SK-N-SH (cell line): ENCODE measurements around the gene ZBTB45. TPM values are rescaled to one million over a fixed set of nuclear protein-coding genes. Genes with fewer than 3 reads are reported as not detected.
A peak's percentile ranks its signal among the peaks of the same experiment; 100 is the strongest.

Experiments
- CTCF ChIA-PET: fragments of 300-600, 350-600 bp; formaldehyde crosslinking; extraction: SDS; loops from one replicate; lab custom pipeline; 2021; lab: Yijun Ruan, JAX
- POLR2A ChIA-PET: fragments of 350-600 bp; sonication (Branson Sonifier 250); formaldehyde crosslinking; extraction: SDS; loops from one replicate; lab custom pipeline; 2020; ENCODE audit warnings: antibody characterized with exemption, inconsistent platforms; lab: Yijun Ruan, JAX
- DNase-seq: peaks from one replicate; pipeline ENCODE4 v3.0.0; 2012
- H2AFZ ChIP-seq: fragments of 200-600 bp; sonication (generic); 2 replicates; pipeline ENCODE4 v1.8.1; 2016; ENCODE audit warnings: antibody characterized with exemption, mild to moderate bottlenecking, low read depth
- H3F3A ChIP-seq: fragments of 200-600 bp; sonication (generic); replicated peaks from 2 replicates; pipeline ENCODE3; 2016; ENCODE audit warnings: antibody characterized with exemption, mild to moderate bottlenecking; ENCODE audit not compliant: insufficient read depth
- H3K27ac ChIP-seq, 2 experiments: fragments of 200-500 bp in 1 of 2; fragments of 200-600 bp in 1 of 2; sonication (Bioruptor generic) in 1 of 2; sonication (generic), shearing (Covaris generic) in 1 of 2; 2 replicates each; pipeline versions ENCODE4 v1.5.1 to v1.6.1; 2014 to 2016; ENCODE audit warnings: low read depth in 2 of 2, inconsistent platforms in 1 of 2, low read length in 1 of 2, mild to moderate bottlenecking in 1 of 2, mixed read lengths in 1 of 2
- H3K27me3 ChIP-seq: fragments of 200-600 bp; sonication (generic), shearing (Covaris generic); 2 replicates; pipeline ENCODE4 v1.6.1; 2016; ENCODE audit warnings: mixed run types; ENCODE audit not compliant: insufficient read depth
- H3K36me3 ChIP-seq, 2 experiments: fragments of 200-500 bp in 1 of 2; fragments of 200-600 bp in 1 of 2; sonication (Bioruptor generic) in 1 of 2; sonication (generic) in 1 of 2; replicated peaks in 1 of 2; 2 replicates each; pipeline versions ENCODE3 to v1.5.1; 2014 to 2016; ENCODE audit warnings: low read length in 1 of 2, mild to moderate bottlenecking in 1 of 2; ENCODE audit not compliant: insufficient read depth in 2 of 2, control insufficient read depth in 1 of 2
- H3K4me1 ChIP-seq, 2 experiments: fragments of 200-500 bp in 1 of 2; fragments of 200-600 bp in 1 of 2; sonication (Bioruptor generic) in 1 of 2; sonication (generic), shearing (Covaris generic) in 1 of 2; 2 replicates each; pipeline versions ENCODE4 v1.5.1 to v1.6.1; 2014 to 2016; ENCODE audit warnings: low read depth in 1 of 2, low read length in 1 of 2, mixed run types in 1 of 2; ENCODE audit not compliant: insufficient read depth in 2 of 2, control insufficient read depth in 1 of 2
- H3K4me2 ChIP-seq: fragments of 200-600 bp; sonication (generic), shearing (Covaris generic); 2 replicates; pipeline ENCODE4 v1.6.1; 2017; ENCODE audit warnings: mixed run types
- H3K4me3 ChIP-seq, 2 experiments: fragments of 200-500 bp in 1 of 2; fragments of 200-600 bp in 1 of 2; sonication (Bioruptor generic) in 1 of 2; sonication (generic), shearing (Covaris generic) in 1 of 2; 2 replicates each; pipeline versions ENCODE4 v1.5.1 to v1.8.1; 2014 to 2016; ENCODE audit warnings: low read depth in 2 of 2, inconsistent platforms in 1 of 2, low read length in 1 of 2, mild to moderate bottlenecking in 1 of 2, mixed read lengths in 1 of 2, moderate library complexity in 1 of 2
- H3K79me2 ChIP-seq: fragments of 200-600 bp; sonication (generic); 2 replicates; pipeline ENCODE4 v1.8.1; 2017; ENCODE audit warnings: mild to moderate bottlenecking; ENCODE audit not compliant: insufficient read depth
- H3K9ac ChIP-seq: fragments of 200-600 bp; sonication (generic); 2 replicates; pipeline ENCODE4 v1.6.1; 2017; ENCODE audit warnings: mixed run types
- H3K9me2 ChIP-seq: fragments of 200-600 bp; sonication (generic); 2 replicates; pipeline ENCODE4 v1.6.1; 2017; ENCODE audit warnings: mixed run types
- H3K9me3 ChIP-seq: fragments of 200-600 bp; sonication (generic); 2 replicates; pipeline ENCODE4 v1.6.1; 2017; ENCODE audit warnings: mixed run types, mild to moderate bottlenecking, moderate library complexity
- H4K20me1 ChIP-seq: fragments of 200-600 bp; sonication (generic); 2 replicates; pipeline ENCODE4 v1.6.1; 2017; ENCODE audit warnings: mild to moderate bottlenecking, mixed run types; ENCODE audit not compliant: insufficient read depth
- CHD2 ChIP-seq: fragments of 150-350 bp; IDR thresholded peaks from 2 replicates; pipeline ENCODE4 v1.6.1; 2018; ENCODE audit warnings: low read length; ENCODE audit not compliant: partially characterized antibody
- EP300 ChIP-seq, 2 experiments: IDR thresholded peaks; 2 replicates each; pipeline versions ENCODE4 v1.4.0 to v1.6.1; 2012; ENCODE audit warnings: borderline replicate concordance in 1 of 2, low read depth in 1 of 2, low read length in 1 of 2
- EZH2phosphoT487 ChIP-seq: fragments of 200-600 bp; sonication (generic); IDR thresholded peaks from 2 replicates; pipeline ENCODE4 v1.6.1; 2017; ENCODE audit warnings: low read depth, mixed run types, mild to moderate bottlenecking, antibody characterized with exemption, moderate library complexity, borderline replicate concordance
- GABPA ChIP-seq: IDR thresholded peaks from 2 replicates; pipeline ENCODE4 v1.4.0; 2012; ENCODE audit warnings: low read depth, mild to moderate bottlenecking
- GATA2 ChIP-seq: sonication (generic); formaldehyde crosslinking; IDR thresholded peaks from 2 replicates; pipeline ENCODE4 v1.5.0; 2020; ENCODE audit warnings: mild to moderate bottlenecking, missing genetic modification reagents
- MEF2A ChIP-seq: IDR thresholded peaks from 2 replicates; pipeline ENCODE4 v1.4.0; 2012; ENCODE audit warnings: low read depth, borderline replicate concordance
- NFIC ChIP-seq: IDR thresholded peaks from 2 replicates; pipeline ENCODE4 v1.4.0; 2012; ENCODE audit warnings: borderline replicate concordance
- NRF1 ChIP-seq: IDR thresholded peaks from 2 replicates; pipeline ENCODE4 v1.6.1; 2012; ENCODE audit warnings: low read depth, mild to moderate bottlenecking, low read length
- POLR2AphosphoS5 ChIP-seq: IDR thresholded peaks from 2 replicates; pipeline ENCODE4 v1.6.1; 2012; ENCODE audit warnings: low read depth, low read length
- RAD21 ChIP-seq: IDR thresholded peaks from 2 replicates; pipeline ENCODE4 v1.6.1; 2012; ENCODE audit warnings: mild to moderate bottlenecking, low read length
- RCOR1 ChIP-seq: fragments of 150-350 bp; IDR thresholded peaks from 2 replicates; pipeline ENCODE4 v1.6.1; 2017; ENCODE audit warnings: antibody characterized with exemption, low read length
- SIN3A ChIP-seq: IDR thresholded peaks from 2 replicates; pipeline ENCODE4 v1.6.1; 2012; ENCODE audit warnings: low read depth, mild to moderate bottlenecking, low read length, moderate library complexity, borderline replicate concordance
- SMC3 ChIP-seq: IDR thresholded peaks from 2 replicates; pipeline ENCODE4 v1.6.1; 2012; ENCODE audit warnings: low read depth, low read length, improper control_type of control experiment
- TAF1 ChIP-seq: IDR thresholded peaks from 2 replicates; pipeline ENCODE4 v1.6.1; 2012; ENCODE audit warnings: low read depth, mild to moderate bottlenecking, low read length, moderate library complexity, borderline replicate concordance
- TCF12 ChIP-seq: IDR thresholded peaks from 2 replicates; pipeline ENCODE4 v1.4.0; 2012
- TEAD4 ChIP-seq: IDR thresholded peaks from 2 replicates; pipeline ENCODE4 v1.4.0; 2012; ENCODE audit warnings: mild to moderate bottlenecking, borderline replicate concordance; ENCODE audit not compliant: insufficient read depth
- YY1 ChIP-seq: IDR thresholded peaks from 2 replicates; pipeline ENCODE4 v1.4.0; 2012; ENCODE audit warnings: low read depth, mild to moderate bottlenecking
- WGBS: methylation state at CpG from one replicate; pipeline ENCODE4 v1.1.6; 2017; ENCODE audit warnings: low lambda C conversion rate; 5-methylcytosine and 5-hydroxymethylcytosine counted together
- polyA plus RNA-seq, 3 experiments: library from polyadenylated mRNA; depleted of rRNA; stranded (reverse); fragments of >200 nt; gene quantifications; 2 replicates each; pipeline ENCODE4 v1.2.3, GENCODE V29; 2012
- TF ChIP-seq, protein P1 (sequence below): fragments of 150-350 bp; IDR thresholded peaks from 2 replicates; pipeline ENCODE4 v1.6.1; 2016; ENCODE audit warnings: mild to moderate bottlenecking, low read depth, low read length
- TF ChIP-seq, protein P2 (sequence below): IDR thresholded peaks from 2 replicates; pipeline ENCODE4 v1.4.0; 2012; ENCODE audit warnings: low read depth, borderline replicate concordance
- TF ChIP-seq, protein P3 (sequence below): IDR thresholded peaks from 2 replicates; pipeline ENCODE4 v1.6.1; 2012; ENCODE audit warnings: mild to moderate bottlenecking, low read depth, low read length, moderate library complexity
- TF ChIP-seq, protein P4 (sequence below): IDR thresholded peaks from 2 replicates; pipeline ENCODE4 v1.4.0; 2012; ENCODE audit warnings: low read depth

The ZBTB45 gene
- polyA plus RNA-seq, 1 of the 3 experiments (the other 2 are of a cell fraction) = 11.3 TPM

DNA sequence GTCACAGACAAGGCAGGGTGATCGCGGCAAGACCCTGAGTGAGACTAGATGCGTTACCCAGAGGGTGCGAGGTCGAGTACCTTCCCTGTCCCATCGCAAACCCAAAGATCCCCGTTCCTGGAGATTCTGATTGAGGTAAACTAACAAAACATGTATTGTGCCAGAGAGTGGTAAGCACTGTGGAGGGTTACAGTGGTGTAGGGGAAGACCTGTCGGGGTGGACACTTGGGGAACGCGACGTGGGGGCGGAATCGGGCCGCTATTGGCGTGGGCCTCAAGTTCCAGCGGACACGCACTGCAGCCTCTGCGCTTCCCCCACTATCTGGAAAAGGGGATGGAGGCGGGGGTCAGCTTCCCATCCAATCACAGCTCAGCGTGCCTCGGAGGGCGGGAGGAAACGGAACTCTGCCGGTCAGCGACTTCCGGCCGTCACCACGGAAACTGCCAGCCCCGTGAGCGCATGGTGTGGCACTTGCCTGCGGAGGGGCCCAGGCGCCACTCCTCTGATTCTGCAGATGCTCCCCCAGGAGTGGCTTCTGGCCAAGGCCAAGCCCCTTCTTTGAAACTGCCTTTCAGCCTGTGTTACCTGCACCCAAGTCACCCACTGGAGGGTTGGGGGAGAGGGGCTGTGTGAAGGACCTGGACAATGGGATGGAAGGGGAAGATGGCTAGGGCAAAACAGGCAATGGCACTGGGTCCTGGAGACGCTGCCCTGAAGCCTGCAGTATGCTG, 39.8 kb upstream of the ZBTB45 start (continued):
- TF ChIP-seq TAF1 = peak; percentile 87
- TF ChIP-seq TCF12 = peak; percentile 6; the same call in 1 of the 2 replicates
- peak; percentile 94 for TF ChIP-seq CHD2

DNA sequence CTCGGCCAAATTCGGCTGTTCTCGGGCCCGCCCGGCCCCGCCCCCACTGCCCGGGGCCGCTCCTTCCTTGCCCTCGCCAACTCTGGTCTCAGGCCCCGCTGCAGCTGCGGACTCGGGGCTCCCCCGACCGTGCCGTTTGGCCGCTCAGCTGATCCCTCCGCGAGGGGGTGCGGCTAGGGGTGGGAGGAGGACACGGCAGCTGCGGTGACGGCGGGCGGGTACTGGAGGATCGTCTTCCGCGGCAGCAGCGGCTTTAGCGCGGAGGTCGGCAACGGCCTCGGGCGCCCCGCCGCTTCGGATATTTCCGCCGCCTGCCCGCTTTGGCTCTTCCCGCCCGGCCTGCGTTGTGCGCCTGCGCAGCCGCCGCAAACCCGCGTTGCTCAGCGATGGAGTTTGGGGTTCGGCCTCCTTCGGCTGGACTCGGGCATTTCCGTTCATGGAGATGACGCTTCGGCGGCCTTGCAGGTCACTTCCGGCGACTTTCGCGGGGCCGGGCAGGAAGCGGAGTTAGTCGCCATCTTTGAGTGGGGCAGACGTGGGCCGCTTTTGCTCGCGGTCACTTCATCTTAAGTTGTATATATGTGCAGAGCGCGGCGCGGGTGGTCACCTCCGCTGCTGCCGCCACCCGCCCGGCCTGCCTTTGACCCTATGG, 39.1 kb upstream of the ZBTB45 start:
- H3K4me2 ChIP-seq = peak overlapping the region; percentile 99
- CTCF ChIA-PET = interaction anchor here (2.6 kb wide), 1 partner anchor 40 kb away, joined by 23 read pairs; the partner anchor contains the start of gene ZBTB45
- DNase-seq = peak; percentile 91
- peaks cover 20 to 71% of the 10 kb centered on the region in 2 experiments; a peak in 3 of 4 replicates for H3K4me1 ChIP-seq
- H3K9me3 ChIP-seq = no peaks in the 10 kb centered on the region
- TF ChIP-seq, protein P1, sequence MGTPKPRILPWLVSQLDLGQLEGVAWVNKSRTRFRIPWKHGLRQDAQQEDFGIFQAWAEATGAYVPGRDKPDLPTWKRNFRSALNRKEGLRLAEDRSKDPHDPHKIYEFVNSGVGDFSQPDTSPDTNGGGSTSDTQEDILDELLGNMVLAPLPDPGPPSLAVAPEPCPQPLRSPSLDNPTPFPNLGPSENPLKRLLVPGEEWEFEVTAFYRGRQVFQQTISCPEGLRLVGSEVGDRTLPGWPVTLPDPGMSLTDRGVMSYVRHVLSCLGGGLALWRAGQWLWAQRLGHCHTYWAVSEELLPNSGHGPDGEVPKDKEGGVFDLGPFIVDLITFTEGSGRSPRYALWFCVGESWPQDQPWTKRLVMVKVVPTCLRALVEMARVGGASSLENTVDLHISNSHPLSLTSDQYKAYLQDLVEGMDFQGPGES = no peak
- peak; percentile 47; the same call in 1 of the 2 replicates for TF ChIP-seq TAF1
- peak; percentile 82 for TF ChIP-seq GABPA
- TF ChIP-seq, protein P2, sequence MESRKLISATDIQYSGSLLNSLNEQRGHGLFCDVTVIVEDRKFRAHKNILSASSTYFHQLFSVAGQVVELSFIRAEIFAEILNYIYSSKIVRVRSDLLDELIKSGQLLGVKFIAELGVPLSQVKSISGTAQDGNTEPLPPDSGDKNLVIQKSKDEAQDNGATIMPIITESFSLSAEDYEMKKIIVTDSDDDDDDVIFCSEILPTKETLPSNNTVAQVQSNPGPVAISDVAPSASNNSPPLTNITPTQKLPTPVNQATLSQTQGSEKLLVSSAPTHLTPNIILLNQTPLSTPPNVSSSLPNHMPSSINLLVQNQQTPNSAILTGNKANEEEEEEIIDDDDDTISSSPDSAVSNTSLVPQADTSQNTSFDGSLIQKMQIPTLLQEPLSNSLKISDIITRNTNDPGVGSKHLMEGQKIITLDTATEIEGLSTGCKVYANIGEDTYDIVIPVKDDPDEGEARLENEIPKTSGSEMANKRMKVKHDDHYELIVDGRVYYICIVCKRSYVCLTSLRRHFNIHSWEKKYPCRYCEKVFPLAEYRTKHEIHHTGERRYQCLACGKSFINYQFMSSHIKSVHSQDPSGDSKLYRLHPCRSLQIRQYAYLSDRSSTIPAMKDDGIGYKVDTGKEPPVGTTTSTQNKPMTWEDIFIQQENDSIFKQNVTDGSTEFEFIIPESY = no peak
- no peak for TF ChIP-seq NFIC
- peak; percentile 96 for TF ChIP-seq YY1
- TF ChIP-seq MEF2A = no peak
- TF ChIP-seq, protein P3, sequence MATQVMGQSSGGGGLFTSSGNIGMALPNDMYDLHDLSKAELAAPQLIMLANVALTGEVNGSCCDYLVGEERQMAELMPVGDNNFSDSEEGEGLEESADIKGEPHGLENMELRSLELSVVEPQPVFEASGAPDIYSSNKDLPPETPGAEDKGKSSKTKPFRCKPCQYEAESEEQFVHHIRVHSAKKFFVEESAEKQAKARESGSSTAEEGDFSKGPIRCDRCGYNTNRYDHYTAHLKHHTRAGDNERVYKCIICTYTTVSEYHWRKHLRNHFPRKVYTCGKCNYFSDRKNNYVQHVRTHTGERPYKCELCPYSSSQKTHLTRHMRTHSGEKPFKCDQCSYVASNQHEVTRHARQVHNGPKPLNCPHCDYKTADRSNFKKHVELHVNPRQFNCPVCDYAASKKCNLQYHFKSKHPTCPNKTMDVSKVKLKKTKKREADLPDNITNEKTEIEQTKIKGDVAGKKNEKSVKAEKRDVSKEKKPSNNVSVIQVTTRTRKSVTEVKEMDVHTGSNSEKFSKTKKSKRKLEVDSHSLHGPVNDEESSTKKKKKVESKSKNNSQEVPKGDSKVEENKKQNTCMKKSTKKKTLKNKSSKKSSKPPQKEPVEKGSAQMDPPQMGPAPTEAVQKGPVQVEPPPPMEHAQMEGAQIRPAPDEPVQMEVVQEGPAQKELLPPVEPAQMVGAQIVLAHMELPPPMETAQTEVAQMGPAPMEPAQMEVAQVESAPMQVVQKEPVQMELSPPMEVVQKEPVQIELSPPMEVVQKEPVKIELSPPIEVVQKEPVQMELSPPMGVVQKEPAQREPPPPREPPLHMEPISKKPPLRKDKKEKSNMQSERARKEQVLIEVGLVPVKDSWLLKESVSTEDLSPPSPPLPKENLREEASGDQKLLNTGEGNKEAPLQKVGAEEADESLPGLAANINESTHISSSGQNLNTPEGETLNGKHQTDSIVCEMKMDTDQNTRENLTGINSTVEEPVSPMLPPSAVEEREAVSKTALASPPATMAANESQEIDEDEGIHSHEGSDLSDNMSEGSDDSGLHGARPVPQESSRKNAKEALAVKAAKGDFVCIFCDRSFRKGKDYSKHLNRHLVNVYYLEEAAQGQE = 0 out of 2 replicates have a peak, but pooled peaks have one; percentile 27
- TF ChIP-seq POLR2AphosphoS5 = peak; percentile 54; the same call in 1 of the 2 replicates
- no peak for TF ChIP-seq RCOR1
- peak; percentile 85 for TF ChIP-seq NRF1
- no peak for TF ChIP-seq EZH2phosphoT487
- no peak for TF ChIP-seq SMC3
- TF ChIP-seq EP300 (IDR thresholded peaks at IDR 0.05; ENCODE audit: borderline replicate concordance in 1 of 2, low read depth in 1 of 2, low read length in 1 of 2) = no peak
- TF ChIP-seq, protein P4, sequence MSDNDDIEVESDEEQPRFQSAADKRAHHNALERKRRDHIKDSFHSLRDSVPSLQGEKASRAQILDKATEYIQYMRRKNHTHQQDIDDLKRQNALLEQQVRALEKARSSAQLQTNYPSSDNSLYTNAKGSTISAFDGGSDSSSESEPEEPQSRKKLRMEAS = peak; percentile 40; the same call in 1 of the 2 replicates
- no peak for TF ChIP-seq GATA2
- no peak for TF ChIP-seq RAD21
- no peak for TF ChIP-seq SIN3A
- TF ChIP-seq TEAD4 = no peak
- peak overlapping the region; percentile 100 for H3K9ac ChIP-seq
- peaks cover 16 to 18% of the 10 kb centered on the region in 2 experiments for H3K36me3 ChIP-seq
- H3K9me2 ChIP-seq = no peaks in the 10 kb centered on the region
- peaks cover 39% of the 10 kb centered on the region for H3K79me2 ChIP-seq
- peaks cover 9% of the 10 kb centered on the region; the same call in 1 of the 2 replicates for H4K20me1 ChIP-seq
- H3K27me3 ChIP-seq = no peaks in the 10 kb centered on the region
- peaks cover 38% of the 10 kb centered on the region for H3F3A ChIP-seq
- POLR2A ChIA-PET = interaction anchor here (0.6 to 5.7 kb wide), 8 partner anchors 9 to 45 kb away, joined by 3 to 35 read pairs (median 8); partner anchors contain the start of genes MZF1, TRIM28 and ZBTB45
- peak overlapping the region; percentile 99 to 100 for H3K27ac ChIP-seq
- no peak overlapping the region for H2AFZ ChIP-seq
- WGBS = under 1% methylated on average over 18 of the region's 76 CpGs
- peak overlapping the region; percentile 91 to 96 for H3K4me3 ChIP-seq
